ENCODE results near the gene CHDH. TPM values are rescaled to one million over a fixed set of nuclear protein-coding genes. Genes with fewer than 3 reads are reported as not detected.

Gene CHDH
- total and polyA plus RNA-seq, 2 donors (not counting 1 experiment from before 2014, with no cell fraction given) = 0.03 to 0.37 TPM

DNA sequence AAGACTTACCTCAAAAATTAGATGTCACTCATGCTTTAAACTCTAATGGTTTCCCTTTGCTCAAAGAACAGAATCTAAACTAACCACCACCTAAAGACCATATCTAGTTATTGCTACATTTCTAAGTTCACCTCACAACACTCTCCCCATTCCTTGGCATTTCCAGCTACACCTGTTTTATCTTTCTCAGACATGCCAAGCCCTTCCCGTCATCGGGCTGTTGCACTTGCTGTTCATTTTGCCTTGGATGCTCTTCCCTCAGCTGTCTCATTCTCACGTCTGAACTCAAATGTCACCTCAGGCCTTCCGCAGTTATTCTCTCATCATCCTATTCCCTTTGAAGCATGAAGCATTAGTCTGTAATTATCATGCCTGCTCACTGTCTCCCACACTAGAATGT is 36.8 kb upstream of the CHDH start:
- H3K4me1 Mint-ChIP-seq = peaks cover 29% of the 10 kb centered on the region
- Histone ChIP-seq H4K20me1 (ENCODE audit: control insufficient read depth, insufficient read depth, low read length, poor library complexity, severe bottlenecking) (no peaks in the 10 kb centered on the region), H3K36me3 (replicated peaks in 1 of 2; ENCODE audit: control extremely low read depth in 1 of 2, control insufficient read depth in 1 of 2, extremely low read depth in 1 of 2, insufficient read depth in 2 of 2, low read length in 1 of 2) (peaks cover 3 to 50% of the 10 kb centered on the region in 2 experiments), H3K9ac (ENCODE audit: low read length) (no peak overlapping the region), H3K79me2 (ENCODE audit: control insufficient read depth, insufficient read depth, low read length) (peaks cover 23% of the 10 kb centered on the region), H3K4me2 (replicated peaks; ENCODE audit: low read depth, low read length, poor library complexity, severe bottlenecking) (no peak overlapping the region), H2AFZ (ENCODE audit: insufficient read depth, low read depth, low read length, poor library complexity, severe bottlenecking) (no peak overlapping the region), H3K9me3 (ENCODE audit: control extremely low read depth in 1 of 3, control insufficient read depth in 2 of 3, insufficient read depth in 1 of 3, low read length in 2 of 3) (no peaks in the 10 kb centered on the region), H3K4me1 (ENCODE audit: control insufficient read depth in 2 of 2, insufficient read depth in 2 of 2, low read length in 2 of 2) (peaks cover 12 to 16% of the 10 kb centered on the region in 2 donors), H3K27ac (ENCODE audit: low read length in 2 of 2) (no peak overlapping the region), H3K4me3 (ENCODE audit: control extremely low read depth in 1 of 5, extremely low read depth in 1 of 5, insufficient read depth in 1 of 5, low read depth in 2 of 5, low read length in 4 of 5) (no peak overlapping the region), H3K27me3 (replicated peaks in 1 of 4; ENCODE audit: control extremely low read depth in 1 of 4, control insufficient read depth in 3 of 4, insufficient read depth in 4 of 4, low read length in 3 of 4) (no peaks in the 10 kb centered on the region)
- ATAC-seq (ENCODE audit: low read depth) (no peak), DNase-seq (no peak)
- WGBS (ENCODE audit: insufficient coverage) = 96% methylated on average over 4 of the region's 4 CpGs
- TF ChIP-seq, protein P1, sequence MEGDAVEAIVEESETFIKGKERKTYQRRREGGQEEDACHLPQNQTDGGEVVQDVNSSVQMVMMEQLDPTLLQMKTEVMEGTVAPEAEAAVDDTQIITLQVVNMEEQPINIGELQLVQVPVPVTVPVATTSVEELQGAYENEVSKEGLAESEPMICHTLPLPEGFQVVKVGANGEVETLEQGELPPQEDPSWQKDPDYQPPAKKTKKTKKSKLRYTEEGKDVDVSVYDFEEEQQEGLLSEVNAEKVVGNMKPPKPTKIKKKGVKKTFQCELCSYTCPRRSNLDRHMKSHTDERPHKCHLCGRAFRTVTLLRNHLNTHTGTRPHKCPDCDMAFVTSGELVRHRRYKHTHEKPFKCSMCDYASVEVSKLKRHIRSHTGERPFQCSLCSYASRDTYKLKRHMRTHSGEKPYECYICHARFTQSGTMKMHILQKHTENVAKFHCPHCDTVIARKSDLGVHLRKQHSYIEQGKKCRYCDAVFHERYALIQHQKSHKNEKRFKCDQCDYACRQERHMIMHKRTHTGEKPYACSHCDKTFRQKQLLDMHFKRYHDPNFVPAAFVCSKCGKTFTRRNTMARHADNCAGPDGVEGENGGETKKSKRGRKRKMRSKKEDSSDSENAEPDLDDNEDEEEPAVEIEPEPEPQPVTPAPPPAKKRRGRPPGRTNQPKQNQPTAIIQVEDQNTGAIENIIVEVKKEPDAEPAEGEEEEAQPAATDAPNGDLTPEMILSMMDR (IDR thresholded peaks at IDR 0.05) = no peak
- TF ChIP-seq EZH2 (IDR thresholded peaks at IDR 0.05; ENCODE audit: borderline replicate concordance, insufficient read depth, low read depth, low read length, poor library complexity, severe bottlenecking) = no peak
- intact Hi-C loops (cut with micrococcal nuclease) = no loop called here
- H3K27ac Mint-ChIP-seq = peak overlapping the region; percentile 88
- H3K27me3 Mint-ChIP-seq = no peaks in the 10 kb centered on the region
- H3K4me3 Mint-ChIP-seq = peak overlapping the region; percentile 97
- H3K9me3 Mint-ChIP-seq (ENCODE audit: insufficient read depth) = no peaks in the 10 kb centered on the region
- ChIA-PET POLR2A (no interaction called here), CTCF (no interaction called here)

DNA sequence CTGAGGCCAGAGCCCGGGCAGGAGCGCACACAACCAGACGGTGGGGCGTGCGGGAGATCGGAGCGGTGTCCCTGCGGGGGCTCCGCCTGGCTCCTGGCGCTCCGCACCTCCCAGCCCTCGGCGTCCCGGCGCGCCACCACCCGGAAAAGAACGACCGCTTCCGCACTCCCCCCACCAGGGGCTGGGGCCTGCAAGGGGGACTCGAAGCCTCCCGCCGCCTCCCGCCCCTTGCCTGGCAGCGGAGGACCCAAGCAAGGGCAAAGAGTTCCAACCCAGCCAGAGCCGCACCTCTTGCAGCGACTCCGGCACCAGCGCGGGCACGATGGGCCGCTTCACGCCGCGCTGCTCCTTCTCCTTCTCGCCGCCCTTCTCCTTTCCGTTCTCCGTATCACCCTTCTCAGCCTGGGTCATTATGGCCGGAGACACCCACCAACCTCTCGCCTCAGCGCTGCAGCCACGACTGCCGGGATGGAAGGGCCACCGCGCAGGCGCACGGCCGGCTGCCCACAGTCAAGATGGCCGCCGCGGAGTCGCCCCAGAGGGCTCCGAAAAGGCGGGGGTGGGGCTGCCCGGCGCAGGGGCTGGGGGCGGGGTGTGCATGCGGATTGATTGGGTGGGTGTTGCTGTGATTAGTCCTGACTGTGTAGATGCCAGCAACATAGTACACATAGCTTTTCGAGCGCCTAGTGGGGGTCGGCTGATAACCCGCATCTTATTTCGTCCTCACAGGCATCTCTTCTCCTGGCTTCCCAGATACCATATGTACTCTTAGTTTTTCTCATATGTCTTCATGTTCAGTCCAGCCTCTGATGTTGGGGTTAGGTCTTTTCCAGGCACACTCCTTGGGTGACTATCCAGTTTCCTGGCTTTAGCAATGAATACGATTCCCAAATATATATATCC is 35.7 kb upstream of the CHDH start, which contains the start of gene ACTR8:
ACTR8 (minus strand) TSS at position 462 of the 903 bp plus-strand sequence; CDS start at position 411, 51 bp downstream.
- Mint-ChIP-seq H3K4me3 (peak within 1 kb of the TSS; percentile 97), H3K4me1 (peaks cover 29% of the 10 kb centered on the region), H3K27ac (peak within 1 kb of the TSS; percentile 88), H3K9me3 (ENCODE audit: insufficient read depth) (no peaks in the 10 kb centered on the region), H3K27me3 (no peaks in the 10 kb centered on the region)
- POLR2A ChIA-PET = interaction anchor here (2.1 kb wide), 1 partner anchor 10 kb away, joined by 9 read pairs; the partner anchor contains the start of gene SELENOK
- peak; percentile 93 for ATAC-seq (ENCODE audit: low read depth)
- H3K9me3 ChIP-seq (ENCODE audit: control extremely low read depth in 1 of 3, control insufficient read depth in 2 of 3, insufficient read depth in 1 of 3, low read length in 2 of 3) = no peaks in the 10 kb centered on the region
- peak within 1 kb of the TSS; percentile 95 for H2AFZ ChIP-seq (ENCODE audit: insufficient read depth, low read depth, low read length, poor library complexity, severe bottlenecking)
- WGBS (ENCODE audit: insufficient coverage) = 2% methylated on average over 58 of the region's 65 CpGs
- no peaks in the 10 kb centered on the region for H3K27me3 ChIP-seq (replicated peaks in 1 of 4; ENCODE audit: control extremely low read depth in 1 of 4, control insufficient read depth in 3 of 4, insufficient read depth in 4 of 4, low read length in 3 of 4)
- peak within 1 kb of the TSS; percentile 85 for H3K4me2 ChIP-seq (replicated peaks; ENCODE audit: low read depth, low read length, poor library complexity, severe bottlenecking)
- H3K27ac ChIP-seq (ENCODE audit: low read length in 2 of 2) = peak within 1 kb of the TSS; percentile 62 to 67
- H3K4me1 ChIP-seq (ENCODE audit: control insufficient read depth in 2 of 2, insufficient read depth in 2 of 2, low read length in 2 of 2) = peaks cover 12 to 16% of the 10 kb centered on the region in 2 donors
- DNase-seq = peak; percentile 91
- peaks cover 3 to 52% of the 10 kb centered on the region in 2 experiments for H3K36me3 ChIP-seq (replicated peaks in 1 of 2; ENCODE audit: control extremely low read depth in 1 of 2, control insufficient read depth in 1 of 2, extremely low read depth in 1 of 2, insufficient read depth in 2 of 2, low read length in 1 of 2)
- H4K20me1 ChIP-seq (ENCODE audit: control insufficient read depth, insufficient read depth, low read length, poor library complexity, severe bottlenecking) = no peaks in the 10 kb centered on the region
- CTCF ChIA-PET = interaction anchor here (0.6 to 1.0 kb wide), 2 partner anchors 9 to 17 kb away, joined by 3 read pairs; partner anchors contain the start of gene SELENOK
- intact Hi-C loops (cut with micrococcal nuclease) = loop anchor here (1.0 kb wide), 1 partner anchor 9 kb away; the partner anchor contains the start of gene SELENOK
- H3K9ac ChIP-seq (ENCODE audit: low read length) = peak within 1 kb of the TSS; percentile 72
- peak within 1 kb of the TSS; percentile 81 to 90 (median 86) for H3K4me3 ChIP-seq (ENCODE audit: control extremely low read depth in 1 of 5, extremely low read depth in 1 of 5, insufficient read depth in 1 of 5, low read depth in 2 of 5, low read length in 4 of 5)
- TF ChIP-seq, protein P1 (IDR thresholded peaks at IDR 0.05) = no peak
- TF ChIP-seq EZH2 (IDR thresholded peaks at IDR 0.05; ENCODE audit: borderline replicate concordance, insufficient read depth, low read depth, low read length, poor library complexity, severe bottlenecking) = no peak
- H3K79me2 ChIP-seq (ENCODE audit: control insufficient read depth, insufficient read depth, low read length) = peaks cover 14% of the 10 kb centered on the region

All from B cell (primary cell).